ENCODE data around the gene EIF4E3.

Gene EIF4E3

DNA sequence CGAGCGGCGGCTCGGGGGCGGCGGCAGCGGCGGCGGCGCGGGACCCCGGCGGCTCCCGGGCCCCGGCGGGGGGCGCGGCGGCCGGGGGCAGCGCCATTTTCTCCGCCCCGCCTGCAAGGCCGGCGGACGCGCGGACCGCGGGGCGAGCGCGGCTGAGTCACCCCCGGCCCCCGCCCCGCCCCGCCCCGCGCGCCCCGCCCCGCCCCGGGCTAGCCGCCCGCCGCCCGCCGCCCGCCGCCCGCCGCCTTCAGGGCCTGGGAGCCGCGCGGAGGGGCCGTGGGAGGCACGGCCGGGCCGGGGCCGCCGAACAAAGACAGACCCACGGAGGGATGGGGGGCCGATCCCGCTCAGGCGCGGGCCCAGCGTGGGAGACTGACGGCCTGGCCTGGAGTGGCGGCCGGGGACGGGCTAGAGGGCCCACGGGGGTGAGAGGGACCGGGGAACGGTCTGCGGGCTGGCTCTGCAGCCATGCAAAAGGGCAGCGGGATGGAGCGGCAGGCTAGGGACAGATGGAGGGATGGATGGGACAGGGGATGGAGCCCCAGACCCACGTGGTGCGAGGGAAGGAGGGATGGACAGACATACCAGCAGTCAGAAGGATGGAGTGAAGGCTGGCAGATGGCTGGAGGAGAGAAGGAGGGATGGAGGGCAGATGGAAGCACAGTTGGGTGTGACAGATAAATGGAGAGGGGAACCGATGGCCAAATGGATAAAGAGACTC lies at the start of gene EIF4E3:
Gene EIF4E3 (minus strand): TSS at position 132 of the 721 bp plus-strand sequence. CDS start 35 bp downstream, at position 97.
- no peak for DNase-seq (ENCODE audit: low read depth, low spot score)
- POLR2A ChIA-PET, result no interaction called here
- peak within 1 kb of the TSS; percentile 69 for H3K4me3 ChIP-seq (ENCODE audit: low read depth, low read length)
- CTCF ChIA-PET, result interaction anchor here (1.1 to 5.4 kb wide), 2 partner anchors 12 to 1096 kb away, joined by 3 to 71 read pairs; no protein-coding TSS in a partner anchor
- TF ChIP-seq, protein P1, sequence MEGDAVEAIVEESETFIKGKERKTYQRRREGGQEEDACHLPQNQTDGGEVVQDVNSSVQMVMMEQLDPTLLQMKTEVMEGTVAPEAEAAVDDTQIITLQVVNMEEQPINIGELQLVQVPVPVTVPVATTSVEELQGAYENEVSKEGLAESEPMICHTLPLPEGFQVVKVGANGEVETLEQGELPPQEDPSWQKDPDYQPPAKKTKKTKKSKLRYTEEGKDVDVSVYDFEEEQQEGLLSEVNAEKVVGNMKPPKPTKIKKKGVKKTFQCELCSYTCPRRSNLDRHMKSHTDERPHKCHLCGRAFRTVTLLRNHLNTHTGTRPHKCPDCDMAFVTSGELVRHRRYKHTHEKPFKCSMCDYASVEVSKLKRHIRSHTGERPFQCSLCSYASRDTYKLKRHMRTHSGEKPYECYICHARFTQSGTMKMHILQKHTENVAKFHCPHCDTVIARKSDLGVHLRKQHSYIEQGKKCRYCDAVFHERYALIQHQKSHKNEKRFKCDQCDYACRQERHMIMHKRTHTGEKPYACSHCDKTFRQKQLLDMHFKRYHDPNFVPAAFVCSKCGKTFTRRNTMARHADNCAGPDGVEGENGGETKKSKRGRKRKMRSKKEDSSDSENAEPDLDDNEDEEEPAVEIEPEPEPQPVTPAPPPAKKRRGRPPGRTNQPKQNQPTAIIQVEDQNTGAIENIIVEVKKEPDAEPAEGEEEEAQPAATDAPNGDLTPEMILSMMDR (IDR thresholded peaks at IDR 0.05; ENCODE audit: insufficient read depth, low read length, missing control alignments), result no peak

GRCh38 chr3:71771884-71772283 lies 46.7 kb upstream of the EIF4E3 start:
- ChIA-PET CTCF (no interaction called here), POLR2A (no interaction called here)
- DNase-seq (ENCODE audit: low read depth, low spot score), result no peak
- no peak overlapping the region for H3K4me3 ChIP-seq (ENCODE audit: low read depth, low read length)
- TF ChIP-seq, protein P1 (IDR thresholded peaks at IDR 0.05; ENCODE audit: insufficient read depth, low read length, missing control alignments), result no peak

DNA sequence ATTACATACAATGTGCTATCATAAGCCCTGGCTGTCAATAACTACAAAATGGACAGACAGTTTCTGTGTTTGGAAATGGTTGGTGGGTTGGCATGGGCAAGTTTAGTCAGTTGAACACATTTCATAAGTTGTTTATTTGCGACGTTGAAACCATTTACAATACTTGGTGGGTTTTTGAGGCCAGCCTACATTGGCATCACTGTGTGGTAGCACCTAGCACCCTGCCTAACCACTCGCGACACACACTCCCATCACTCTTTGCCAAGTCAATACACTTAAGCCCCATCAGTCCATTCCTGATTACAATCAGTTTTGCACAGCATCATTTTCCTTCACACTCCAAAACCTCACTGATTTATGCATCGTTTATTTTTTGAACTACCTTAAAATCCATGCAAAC lies 45.9 kb upstream of the EIF4E3 start:
- TF ChIP-seq, protein P1 (IDR thresholded peaks at IDR 0.05; ENCODE audit: insufficient read depth, low read length, missing control alignments), result no peak
- ChIA-PET POLR2A (no interaction called here), CTCF (no interaction called here)
- DNase-seq (ENCODE audit: low read depth, low spot score), result no peak
- H3K4me3 ChIP-seq (ENCODE audit: low read depth, low read length), result no peak overlapping the region

- TF ChIP-seq, protein P1 (IDR thresholded peaks at IDR 0.05; ENCODE audit: insufficient read depth, low read length, missing control alignments), result no peak
- POLR2A ChIA-PET, result no interaction called here
- CTCF ChIA-PET, result interaction anchor here (0.9 to 1.0 kb wide), 2 partner anchors 12 to 33 kb away, joined by 3 to 5 read pairs; no protein-coding TSS in a partner anchor
- no peak overlapping the region for H3K4me3 ChIP-seq (ENCODE audit: low read depth, low read length)
- DNase-seq (ENCODE audit: low read depth, low spot score), result no peak
Observed at GRCh38 chr3:71763426-71763825, 38.2 kb upstream of the EIF4E3 start.

- no peak overlapping the region for H3K4me3 ChIP-seq (ENCODE audit: low read depth, low read length)
- ChIA-PET CTCF (no interaction called here), POLR2A (no interaction called here)
- no peak for DNase-seq (ENCODE audit: low read depth, low spot score)
- TF ChIP-seq, protein P1 (IDR thresholded peaks at IDR 0.05; ENCODE audit: insufficient read depth, low read length, missing control alignments), result no peak
Observed at GRCh38 chr3:71760140-71760539, 34.9 kb upstream of the EIF4E3 start.

DNA sequence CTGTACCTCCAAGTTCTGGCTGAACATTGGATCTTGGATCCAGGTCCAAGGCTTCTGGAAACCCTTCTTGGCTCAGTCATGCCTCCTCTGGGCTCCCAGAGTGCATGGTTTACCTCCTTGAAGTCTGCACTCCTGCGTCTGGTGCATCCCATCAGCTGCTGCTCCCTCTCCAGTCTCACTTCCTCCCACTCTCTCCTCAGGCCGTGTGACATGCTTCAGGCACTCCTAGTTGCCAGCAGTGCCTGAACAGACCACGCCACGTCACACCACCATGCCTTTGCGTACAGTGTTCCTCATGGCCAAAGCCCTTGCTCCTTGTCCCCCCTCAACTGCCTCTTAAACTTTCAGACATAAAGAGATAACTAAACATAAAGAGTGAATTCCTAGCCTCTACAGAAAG lies 34.2 kb upstream of the EIF4E3 start:
- POLR2A ChIA-PET, result no interaction called here
- H3K4me3 ChIP-seq (ENCODE audit: low read depth, low read length), result no peak overlapping the region
- DNase-seq (ENCODE audit: low read depth, low spot score), result no peak
- CTCF ChIA-PET, result no interaction called here
- TF ChIP-seq, protein P1 (IDR thresholded peaks at IDR 0.05; ENCODE audit: insufficient read depth, low read length, missing control alignments), result no peak
